GM21825 (cell line): ENCODE data around the gene UQCRC2.
A peak's percentile ranks its signal among the peaks of the same experiment; 100 is the strongest.
"Not testable (repeated sequence)": the region's sequence is repeated elsewhere in the genome, so short reads cannot be mapped to it uniquely, and the experiment has no call there.

Experiments
- ATAC-seq: cut with Tn5 transposase; IDR thresholded peaks from one replicate; pipeline ENCODE4 v1.9.1; 2021; ENCODE audit warnings: mild to moderate bottlenecking, moderate library complexity; ENCODE audit not compliant: unreplicated experiment

UQCRC2 gene

DNA sequence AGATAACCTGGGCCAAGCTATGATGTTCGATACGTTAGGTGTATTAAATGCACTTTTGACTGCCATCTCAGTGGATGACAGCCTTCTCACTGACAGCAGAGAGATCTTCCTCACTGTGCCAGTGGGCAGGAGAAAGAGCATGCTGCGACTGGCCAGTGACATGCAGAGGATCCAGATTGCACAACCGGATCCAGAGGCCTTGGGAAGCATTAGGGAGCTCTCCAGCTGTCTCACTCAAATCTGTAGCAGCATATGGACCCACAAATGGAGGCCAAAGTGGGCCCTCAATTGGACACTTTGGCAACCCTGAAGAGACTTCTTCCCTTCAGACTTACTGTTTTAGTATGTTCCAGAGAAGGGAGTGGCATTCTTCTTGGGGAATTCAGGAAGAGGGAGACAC, 26.9 kb downstream of the UQCRC2 start:
- ATAC-seq = no peak

DNA sequence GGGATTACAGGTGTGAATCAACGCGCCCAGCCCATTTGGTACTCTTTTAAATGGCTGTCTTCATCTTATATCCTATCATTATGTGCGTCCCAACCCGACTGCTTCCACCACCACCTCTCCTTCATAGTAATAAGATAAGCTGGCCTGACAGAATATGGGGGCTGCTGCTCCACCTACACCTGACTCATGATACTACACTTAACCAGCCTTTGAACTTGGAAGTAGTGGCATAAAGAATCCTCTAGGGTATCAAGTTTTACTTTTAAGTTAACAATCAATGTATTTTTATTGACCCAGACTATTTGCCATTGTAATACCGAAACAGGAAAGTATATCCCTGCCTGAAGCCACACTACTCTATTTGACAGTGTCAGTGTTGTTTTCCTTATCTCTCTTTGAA, 28.9 kb downstream of the UQCRC2 start:
- no peak for ATAC-seq

DNA sequence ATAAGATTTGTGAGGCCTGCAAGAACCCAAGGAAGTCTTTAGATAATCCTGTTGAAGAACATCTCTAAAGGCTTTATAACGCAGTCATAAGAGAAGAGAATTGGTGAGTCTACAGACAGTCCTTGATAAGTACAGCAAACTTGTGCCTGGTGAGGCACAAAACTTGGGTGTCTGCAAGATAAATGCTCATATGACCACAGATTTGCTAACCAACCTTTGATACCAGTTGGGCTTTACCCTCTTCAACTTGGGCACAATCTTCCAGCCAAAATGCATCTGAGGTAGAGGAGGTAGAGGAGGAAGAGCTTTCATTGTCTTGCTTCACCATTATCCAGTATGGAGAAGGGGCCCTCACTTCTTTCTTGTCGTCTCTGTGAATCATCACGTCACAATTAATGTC, 30.9 kb downstream of the UQCRC2 start:
- ATAC-seq = no peak

DNA sequence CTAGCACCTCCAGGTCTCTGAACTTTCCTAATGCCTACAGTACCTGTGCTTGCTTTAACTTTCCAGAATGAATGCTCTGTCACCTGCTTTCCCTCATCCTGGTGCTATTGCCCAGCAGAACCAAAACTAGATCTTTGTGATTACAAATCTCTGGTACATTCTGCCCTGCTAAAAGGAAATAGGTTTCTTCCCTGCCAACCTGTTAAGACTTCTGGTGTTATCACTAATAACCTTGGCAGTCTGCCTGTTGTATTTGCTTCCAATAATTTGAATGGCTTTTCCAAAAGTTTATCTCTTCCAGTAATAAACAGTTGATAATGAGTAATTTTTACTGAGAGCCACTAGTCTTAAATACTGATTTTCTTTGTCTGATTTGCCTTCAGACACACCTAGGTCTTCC, 32.4 kb downstream of the UQCRC2 start:
- ATAC-seq = no peak

DNA sequence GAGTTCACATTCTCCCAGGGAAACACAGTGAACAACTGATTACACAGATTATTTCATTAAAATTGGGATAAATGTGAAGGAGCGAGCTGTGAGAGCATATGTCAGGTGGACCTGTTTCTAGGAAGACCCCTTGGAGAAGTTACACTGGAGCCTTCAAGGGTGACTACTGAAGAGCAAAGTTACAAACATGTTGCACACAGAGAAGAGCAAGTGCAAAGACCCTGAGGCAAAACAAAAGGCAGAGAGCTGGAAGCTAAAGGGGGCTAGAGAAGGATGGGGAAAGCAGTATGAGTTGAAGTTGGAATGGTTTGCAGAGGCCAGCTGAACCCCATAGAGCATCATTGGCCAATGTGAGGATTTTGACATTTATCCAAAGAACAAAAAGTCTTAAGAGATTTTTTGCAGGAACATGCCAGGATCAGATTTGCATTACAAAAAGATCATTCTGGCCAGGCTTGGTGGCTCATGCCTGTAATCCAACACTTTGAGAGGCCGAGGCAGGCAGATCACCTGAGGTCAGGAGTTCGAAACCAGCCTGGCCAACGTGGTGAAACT, 33.6 kb downstream of the UQCRC2 start:
- no peak for ATAC-seq

DNA sequence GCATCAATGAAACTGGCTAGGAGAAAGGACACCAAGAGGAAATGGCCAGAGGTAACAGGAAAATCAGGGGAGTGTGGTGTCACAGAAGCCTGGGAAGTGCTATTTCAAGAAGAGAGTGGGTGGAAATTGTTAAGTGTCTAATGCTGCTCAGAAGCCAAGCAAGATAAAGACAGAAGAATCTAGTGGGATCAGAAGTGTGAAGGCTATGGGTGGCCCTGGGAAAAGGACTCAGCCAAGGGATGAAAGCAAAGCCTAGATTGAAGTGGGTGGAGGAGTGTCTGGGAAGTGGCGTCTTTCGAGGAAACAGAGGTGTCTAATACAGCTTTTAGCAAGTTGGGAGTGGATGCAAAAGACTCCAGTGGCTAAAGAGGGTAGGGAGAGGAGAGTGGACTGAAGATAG, 34.3 kb downstream of the UQCRC2 start:
- no peak for ATAC-seq

DNA sequence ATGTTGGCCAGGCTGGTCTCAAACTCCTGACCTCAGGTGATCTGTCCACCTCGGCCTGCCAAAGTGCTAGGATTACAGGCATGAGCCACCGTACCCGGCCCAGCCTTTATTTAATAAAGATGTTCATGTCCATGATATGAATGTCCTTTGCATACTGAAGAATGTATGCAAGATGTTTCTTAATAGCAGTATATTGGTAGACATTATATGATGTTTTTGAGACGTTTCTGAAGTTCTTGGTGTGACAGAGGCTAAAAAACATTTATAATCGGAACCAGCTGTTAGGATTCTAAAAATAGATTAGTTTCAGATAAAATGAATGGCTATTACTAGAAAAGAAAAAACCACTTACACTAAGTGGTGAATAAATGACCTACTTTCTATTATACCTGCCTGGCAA, 36.0 kb downstream of the UQCRC2 start:
- no peak for ATAC-seq

DNA sequence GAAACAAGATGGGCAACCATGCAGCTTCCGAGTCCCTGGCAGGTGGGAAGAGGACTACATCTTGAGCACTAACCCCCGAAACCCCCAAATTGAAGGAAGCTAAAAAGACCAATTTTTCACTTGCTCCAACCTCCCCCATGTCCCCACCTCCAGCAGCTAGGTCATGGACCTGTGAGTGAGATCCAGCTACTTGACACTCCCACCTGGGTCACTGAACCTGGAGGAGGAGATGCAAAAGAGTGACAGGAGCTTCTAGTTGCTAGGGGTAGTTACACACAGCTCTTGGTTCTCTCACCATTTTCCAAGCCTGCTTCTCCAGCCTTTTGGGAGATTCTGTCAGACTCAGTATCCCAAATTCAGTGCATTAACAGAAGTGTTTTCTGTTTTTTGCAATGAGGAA, 36.6 kb downstream of the UQCRC2 start:
- no peak for ATAC-seq

DNA sequence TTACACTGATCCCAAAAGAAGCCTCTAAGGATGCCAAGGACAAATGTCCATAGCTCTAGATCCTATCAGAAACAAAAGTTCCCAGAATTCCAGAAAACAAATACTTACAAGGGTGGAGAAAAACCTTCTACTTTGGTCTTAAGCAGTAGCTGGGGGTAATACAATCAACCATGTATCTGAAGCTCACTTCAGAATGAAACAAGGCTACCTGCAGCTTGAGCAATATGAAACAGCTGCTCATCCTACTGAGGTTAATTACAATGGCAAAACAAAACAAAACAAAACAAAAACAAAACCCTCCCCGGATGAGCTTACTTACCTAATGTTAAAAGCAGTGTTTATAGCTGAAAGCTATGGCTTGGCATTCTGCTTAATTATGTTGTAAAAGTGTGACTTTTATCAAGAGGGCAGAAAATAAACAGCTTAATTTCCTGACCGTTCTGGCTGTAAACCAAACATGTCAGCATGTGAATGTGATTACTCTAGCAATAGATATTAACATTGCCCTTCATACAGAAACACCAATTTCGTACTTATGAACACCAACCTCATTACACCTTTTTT, 37.3 kb downstream of the UQCRC2 start:
- ATAC-seq = no peak

DNA sequence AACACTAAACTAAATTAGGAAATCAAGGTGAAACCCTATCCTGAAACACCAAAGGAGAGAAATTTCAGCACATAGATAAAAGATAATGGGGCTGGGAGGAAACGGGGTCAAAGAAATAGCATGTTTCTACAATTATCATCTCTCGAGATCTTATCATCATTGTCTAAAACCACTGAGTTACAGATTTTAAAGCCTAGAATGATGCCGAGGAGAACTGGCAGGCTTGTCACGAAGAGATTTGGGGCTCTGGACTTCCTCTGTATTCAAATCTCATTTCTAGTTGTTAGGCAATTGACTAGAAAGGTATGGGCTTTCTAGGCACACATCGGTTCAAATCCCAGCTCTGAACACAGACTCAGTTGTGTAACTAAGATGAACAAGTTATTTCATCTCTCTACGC, 38.5 kb downstream of the UQCRC2 start:
- ATAC-seq = no peak

DNA sequence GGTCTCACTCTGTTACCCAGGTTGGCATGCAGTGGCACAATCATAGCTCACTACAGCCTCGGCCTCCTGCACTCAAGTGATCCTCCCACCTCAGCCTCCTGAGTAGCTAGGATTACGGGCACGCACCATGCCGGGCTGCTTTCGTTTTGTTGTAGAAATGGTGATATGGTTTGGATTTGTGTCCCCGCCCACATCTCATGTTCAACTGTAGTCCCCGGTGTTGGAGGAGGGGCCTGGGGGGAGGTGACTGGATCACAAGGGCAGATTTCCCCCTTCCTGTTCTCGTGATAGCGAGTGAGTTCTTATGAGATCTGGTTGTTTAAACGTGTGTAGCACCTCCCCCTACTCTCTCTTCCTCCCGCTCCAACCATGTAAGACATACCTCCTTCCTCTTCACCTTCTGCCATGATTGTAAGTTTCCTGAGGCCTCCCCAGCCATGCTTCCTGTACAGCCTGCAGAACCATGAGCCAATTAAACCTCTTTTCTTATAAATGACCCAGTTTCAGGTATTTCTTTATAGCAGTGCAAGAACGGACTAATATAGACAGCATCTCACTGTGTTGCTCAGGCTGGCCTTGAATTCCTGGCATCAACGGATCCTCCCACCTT, 41.8 kb downstream of the UQCRC2 start:
- no peak for ATAC-seq

DNA sequence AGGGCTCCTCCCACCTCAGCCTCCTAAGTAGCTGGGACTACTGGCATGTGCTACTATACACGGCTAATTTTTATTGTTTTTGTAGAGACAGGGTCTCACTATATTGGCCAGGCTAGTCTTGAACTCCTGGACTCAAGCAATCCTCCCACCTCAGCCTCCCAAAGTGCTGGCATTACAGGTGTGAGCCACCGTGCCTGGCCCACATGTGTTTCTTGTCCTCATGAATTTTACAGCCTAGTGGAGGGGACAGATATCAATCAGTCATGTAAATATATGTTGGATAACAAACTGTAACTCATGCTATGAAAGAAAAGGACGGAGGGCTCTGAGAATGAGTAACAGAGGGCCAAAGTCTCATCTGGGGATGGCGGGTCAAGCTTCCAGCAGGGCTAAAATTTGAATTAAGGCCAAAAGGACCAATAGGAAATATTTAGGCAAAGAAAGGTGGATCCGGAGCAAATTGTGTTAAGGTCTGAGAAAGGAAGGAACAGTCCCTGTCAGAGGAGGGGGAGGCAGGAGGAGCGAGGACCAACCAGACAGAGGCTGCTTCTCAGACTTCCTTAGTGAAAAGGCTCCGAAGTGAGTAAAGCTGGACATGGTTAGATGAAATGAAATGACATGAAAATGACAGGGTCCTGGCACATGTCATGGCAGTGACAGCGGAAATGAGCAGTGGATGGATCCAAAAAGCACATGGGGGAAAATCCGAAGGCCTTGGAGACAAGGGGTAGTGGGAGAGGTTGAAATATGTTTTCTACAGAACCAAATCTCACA, 43.9 kb downstream of the UQCRC2 start:
- no peak for ATAC-seq

DNA sequence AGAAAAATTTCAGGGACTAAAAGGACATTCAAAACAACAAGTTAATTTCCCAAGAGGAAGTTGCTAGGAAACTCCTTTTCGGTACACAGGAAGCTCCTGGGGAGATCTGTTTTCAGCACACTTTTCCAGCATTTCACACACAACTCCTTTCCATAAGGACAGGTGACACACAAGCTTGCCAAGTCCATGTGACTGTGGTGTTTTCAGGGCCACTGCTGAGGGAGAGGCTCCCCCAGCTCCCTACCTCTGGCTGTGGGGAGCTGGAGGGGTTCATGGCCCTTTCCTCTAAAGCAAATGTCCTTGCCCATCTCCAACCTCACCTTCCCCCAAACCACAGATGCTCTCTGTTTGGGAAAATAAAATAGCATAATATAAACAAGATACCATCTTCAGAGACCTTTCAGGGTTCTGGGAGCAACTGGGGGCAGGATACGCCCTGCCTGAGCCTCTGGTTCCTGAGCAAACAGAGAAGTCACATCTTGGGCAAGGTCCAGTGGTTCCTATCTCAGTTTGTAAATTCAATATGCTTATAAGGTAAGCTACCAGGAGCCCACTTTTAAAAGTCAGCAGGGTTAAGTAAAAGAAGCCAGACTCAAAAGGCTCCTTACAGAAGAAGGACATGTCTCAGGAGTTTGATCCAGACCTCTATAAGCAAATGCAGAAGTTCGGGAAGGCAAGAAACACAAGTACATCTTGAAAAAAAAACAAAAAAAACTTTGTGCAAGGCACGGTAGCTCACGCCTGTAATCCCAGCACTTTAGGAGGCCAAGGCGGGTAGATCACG, 44.7 kb downstream of the UQCRC2 start:
- no peak for ATAC-seq

DNA sequence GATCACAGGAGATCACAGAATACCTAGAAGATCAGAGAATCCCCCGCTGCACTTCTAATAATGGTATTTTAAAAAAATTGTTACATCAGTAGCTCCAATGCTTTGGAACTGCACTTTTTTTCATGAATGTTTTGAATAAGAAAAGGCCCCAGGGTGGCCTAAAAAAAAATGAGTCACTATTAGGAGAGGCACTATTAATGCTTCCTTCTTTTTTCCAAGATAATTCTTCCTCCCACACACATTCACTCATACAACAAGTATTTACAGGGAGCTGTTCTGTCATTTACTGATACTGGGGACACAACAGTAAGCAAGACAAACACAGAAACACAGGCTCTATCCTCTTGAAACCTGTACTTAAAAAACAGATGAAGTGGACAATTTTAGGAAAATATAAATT, 48.4 kb downstream of the UQCRC2 start:
- ATAC-seq = no peak

DNA sequence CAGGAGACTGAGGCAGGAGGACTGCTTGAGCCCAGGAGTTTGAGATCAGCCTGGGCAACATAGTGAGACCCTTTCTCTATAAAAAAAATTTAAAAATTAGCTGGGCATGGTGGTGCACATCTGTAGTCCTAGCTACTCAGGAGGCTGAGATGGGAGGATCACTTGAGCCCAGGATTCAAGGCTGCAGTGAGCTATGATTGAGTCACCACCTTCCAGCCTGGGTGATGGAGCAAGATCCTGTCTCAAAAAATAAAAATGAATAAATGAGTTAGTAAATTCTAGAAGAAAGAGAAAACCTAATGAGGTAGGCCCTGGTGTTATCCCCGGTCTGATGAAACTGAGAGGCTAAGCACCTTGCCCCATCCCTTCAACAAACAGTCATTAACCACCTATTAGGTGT, 48.9 kb downstream of the UQCRC2 start:
- not testable (repeated sequence) for ATAC-seq

DNA sequence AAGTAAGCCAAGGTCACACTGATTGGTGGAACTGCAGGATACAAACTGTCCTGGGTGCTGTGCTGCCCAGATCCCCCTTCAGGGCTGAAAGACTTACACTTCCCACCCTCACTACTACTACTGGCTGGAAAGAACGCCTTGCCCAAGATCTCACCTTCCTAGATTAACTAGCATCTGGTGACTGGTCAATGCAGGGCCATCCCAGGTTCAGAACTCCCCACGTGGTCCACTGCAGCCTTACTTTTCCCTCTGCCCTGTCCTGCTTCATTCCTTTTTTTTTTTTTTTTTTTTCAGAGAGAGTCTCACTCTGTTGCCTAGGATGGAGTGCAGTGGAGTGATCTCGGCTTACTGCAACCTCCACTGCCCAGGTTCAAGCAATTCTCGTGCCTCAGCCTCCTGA, 50.0 kb downstream of the UQCRC2 start:
- ATAC-seq = no peak

DNA sequence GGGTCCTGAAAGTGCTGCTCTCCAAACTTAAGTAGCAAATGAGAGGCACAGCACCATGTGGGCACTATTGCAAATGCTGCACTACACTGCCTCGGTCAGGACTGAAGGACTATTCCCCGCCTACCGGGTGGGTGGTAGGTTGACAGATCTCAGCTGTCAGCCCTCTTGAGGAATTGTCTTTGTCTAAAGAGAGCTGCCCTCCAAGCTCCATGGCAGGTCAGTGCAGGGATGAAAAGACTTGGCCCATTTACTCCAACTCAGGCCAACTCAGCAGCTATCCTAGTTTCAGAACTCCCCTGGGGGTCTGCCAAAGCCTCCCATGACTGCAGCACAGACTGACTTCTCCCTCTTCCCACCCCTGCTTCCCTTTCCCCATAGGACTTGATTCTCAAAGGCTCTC, 51.2 kb downstream of the UQCRC2 start:
- no peak for ATAC-seq

DNA sequence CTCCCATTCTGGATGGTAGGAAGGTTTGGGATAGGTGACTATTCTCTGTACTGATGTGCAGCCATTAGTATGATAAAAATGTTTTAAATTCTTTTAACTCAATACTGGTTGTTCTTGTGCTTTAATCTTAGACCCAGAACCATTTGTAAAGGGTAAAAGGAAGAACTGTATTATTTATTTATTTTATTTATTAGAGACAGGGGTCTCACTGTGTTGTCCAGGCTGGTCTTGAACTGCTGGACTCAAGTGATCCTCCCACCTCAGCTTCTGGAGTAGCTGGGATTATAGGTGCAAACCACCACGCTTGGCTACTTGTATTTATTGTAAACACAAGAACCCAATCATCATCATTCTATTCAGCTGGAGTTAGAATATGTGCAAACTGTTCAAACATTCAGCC, 52.6 kb downstream of the UQCRC2 start:
- ATAC-seq = no peak

DNA sequence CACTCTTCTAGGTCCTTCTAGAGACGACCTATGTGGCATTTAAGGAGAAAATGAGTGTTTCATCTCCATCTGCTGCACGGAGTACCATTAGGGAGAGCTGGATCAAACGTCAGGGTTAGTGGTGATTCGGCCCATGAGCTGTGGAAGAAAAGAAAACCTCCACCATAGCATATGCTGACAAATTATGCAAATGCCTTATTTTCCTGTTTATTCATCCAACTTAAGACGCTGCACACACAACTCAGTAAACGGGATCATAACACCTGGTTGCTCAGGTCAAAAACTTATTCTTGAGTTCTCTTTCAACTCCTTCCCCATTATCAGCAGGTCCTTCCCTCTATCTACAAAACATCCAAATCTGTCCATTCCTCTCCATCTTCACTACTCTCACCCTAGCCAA, 53.5 kb downstream of the UQCRC2 start:
- no peak for ATAC-seq

DNA sequence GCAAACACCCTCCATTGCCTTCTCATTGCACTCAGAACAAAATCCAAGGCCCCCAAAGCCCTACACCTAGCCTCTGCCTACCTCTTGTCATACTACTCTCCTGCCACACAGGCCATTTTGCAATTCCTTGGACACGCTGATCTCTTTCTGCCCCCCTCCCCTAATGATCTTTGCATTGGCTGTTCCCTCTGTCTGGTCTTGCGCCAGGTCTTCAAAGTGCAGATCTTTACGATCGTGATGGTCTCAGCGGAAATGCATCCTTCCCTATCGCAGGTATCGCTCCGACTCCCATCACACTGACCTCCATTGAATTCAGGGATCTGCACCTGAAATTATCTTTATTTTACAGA, 54.0 kb downstream of the UQCRC2 start:
- no peak for ATAC-seq

DNA sequence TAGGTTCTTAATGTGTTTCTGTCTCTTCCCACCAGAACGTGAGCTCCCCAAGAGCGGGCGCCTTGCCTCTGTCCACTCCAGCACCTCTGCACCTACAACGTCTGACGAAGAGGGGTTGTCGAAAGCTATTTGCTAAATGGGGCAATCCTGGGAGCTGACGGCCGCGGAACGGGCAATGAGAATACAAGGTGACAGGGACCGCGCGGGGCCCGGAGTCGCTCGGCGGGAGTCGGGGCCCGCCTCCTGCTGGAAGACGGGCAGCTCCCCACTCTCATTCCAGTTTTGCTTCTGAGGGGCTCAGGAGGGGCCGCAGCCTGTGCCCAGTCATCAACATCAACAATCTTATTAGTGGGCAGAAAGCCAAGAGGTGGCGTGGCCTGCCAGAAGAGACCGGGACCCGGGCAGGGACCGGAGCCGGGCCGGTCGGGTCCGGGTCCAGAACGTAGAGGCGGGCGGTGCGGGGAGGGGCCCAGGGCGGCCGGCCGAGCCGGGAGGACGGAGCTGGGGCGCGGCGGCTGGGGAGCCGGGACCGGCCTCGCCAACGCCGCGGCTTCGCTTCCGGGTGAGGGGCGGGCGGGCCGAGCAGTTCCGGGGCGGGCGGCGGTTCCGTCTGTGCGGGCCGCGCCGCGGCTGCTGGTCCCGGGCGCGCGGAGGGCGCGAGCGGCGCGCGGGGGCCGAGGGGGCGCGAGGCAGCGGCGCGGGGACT, 54.5 kb downstream of the UQCRC2 start, which contains the start of gene MOSMO:
TSS of gene MOSMO (plus strand) at position 603 of the 706 bp plus-strand sequence. CDS start 191 bp downstream, outside the sequence.
- ATAC-seq = peak; percentile 56
